Activated CD4-positive, alpha-beta T cell treated with anti-CD3 and anti-CD28 coated beads, Interleukin-2, amount 10 ng/mL, durations not matched to agents 7 days and 5 days (primary cell): Measurements from ENCODE around the gene WIZ. TPM values are rescaled to one million over a fixed set of nuclear protein-coding genes. Genes with fewer than 3 reads are reported as not detected.

Experiments used
- CTCF ChIA-PET: fragments of 350-600 bp; sonication (Branson Sonifier 250); formaldehyde crosslinking; loops from one replicate; lab custom pipeline; 2021; ENCODE audit warnings: antibody characterized with exemption; lab: Charles Lee
- POLR2A ChIA-PET: fragments of 350-600 bp; sonication (Branson Sonifier 250); formaldehyde crosslinking; loops from one replicate; lab custom pipeline; 2021; ENCODE audit warnings: antibody characterized with exemption; lab: Charles Lee
- DNase-seq: peaks from one replicate; pipeline ENCODE4 v3.0.0-alpha.2; 2020
- H3K27ac Mint-ChIP-seq: one replicate; pipeline ENCODE4 v1.8.0; 2021; ENCODE audit warnings: mild to moderate bottlenecking, moderate library complexity, mixed read lengths
- H3K27me3 Mint-ChIP-seq: one replicate; pipeline ENCODE4 v1.8.0; 2021; ENCODE audit warnings: mixed read lengths
- H3K36me3 Mint-ChIP-seq: one replicate; pipeline ENCODE4 v1.8.0; 2021; ENCODE audit warnings: low read depth, mixed read lengths
- H3K4me1 Mint-ChIP-seq: one replicate; pipeline ENCODE4 v1.8.0; 2021; ENCODE audit warnings: mixed read lengths
- H3K4me3 Mint-ChIP-seq: one replicate; pipeline ENCODE4 v1.8.0; 2021; ENCODE audit warnings: mild to moderate bottlenecking, moderate library complexity, mixed read lengths
- H3K9me3 Mint-ChIP-seq: one replicate; pipeline ENCODE4 v1.8.0; 2021; ENCODE audit warnings: mixed read lengths
- total RNA-seq, 2 experiments: library from RNA; stranded (reverse); gene quantifications; one replicate each; pipeline ENCODE4 v1.2.3, GENCODE V29; 2021

WIZ gene
- total RNA-seq, 2 experiments from 2014 or later: 28.7 to 31.6 TPM

- H3K9me3 Mint-ChIP-seq: no peaks in the 10 kb centered on the region
- POLR2A ChIA-PET: no interaction called here
- peaks cover 7% of the 10 kb centered on the region for H3K36me3 Mint-ChIP-seq
- H3K4me1 Mint-ChIP-seq: peaks cover 28% of the 10 kb centered on the region
- no peak for DNase-seq
- H3K4me3 Mint-ChIP-seq: no peak overlapping the region
- CTCF ChIA-PET: interaction anchor here (0.7 kb wide), 1 partner anchor 50 kb away, joined by 3 read pairs; the partner anchor contains the start of gene BRD4
- no peaks in the 10 kb centered on the region for H3K27me3 Mint-ChIP-seq
- no peak overlapping the region for H3K27ac Mint-ChIP-seq
Observed at GRCh38 chr19:15381864-15382263, 67.9 kb downstream of the WIZ start.

DNA sequence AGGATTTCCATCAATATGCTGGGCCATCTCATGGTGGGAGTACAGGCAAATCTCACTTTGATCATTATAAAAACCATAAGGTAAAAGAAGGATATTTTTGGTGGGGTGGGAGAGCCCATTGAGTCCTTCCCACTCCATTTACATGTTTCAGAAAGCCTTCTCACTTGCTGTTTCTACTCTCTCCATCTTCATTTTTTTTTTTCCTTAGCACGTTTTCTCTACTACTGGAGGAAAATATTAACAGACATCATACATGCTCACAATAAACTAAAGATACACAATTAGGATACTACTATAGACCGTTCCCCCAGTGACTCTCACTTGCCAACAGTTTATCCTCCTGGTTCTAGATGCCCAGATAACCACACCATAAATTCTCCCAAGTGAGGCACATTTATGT, 68.3 kb downstream of the WIZ start:
- peaks cover 7% of the 10 kb centered on the region for H3K36me3 Mint-ChIP-seq
- DNase-seq: no peak
- no peak overlapping the region for H3K4me3 Mint-ChIP-seq
- no peak overlapping the region for H3K27ac Mint-ChIP-seq
- no peaks in the 10 kb centered on the region for H3K9me3 Mint-ChIP-seq
- POLR2A ChIA-PET: no interaction called here
- CTCF ChIA-PET: no interaction called here
- H3K4me1 Mint-ChIP-seq: peaks cover 32% of the 10 kb centered on the region
- H3K27me3 Mint-ChIP-seq: no peaks in the 10 kb centered on the region

- POLR2A ChIA-PET: interaction anchor here (1.0 to 1.7 kb wide), 2 partner anchors 39 to 87 kb away, joined by 4 to 11 read pairs; partner anchors contain the start of gene AKAP8L
- CTCF ChIA-PET: interaction anchor here (0.6 to 3.6 kb wide), 11 partner anchors 12 to 1331 kb away, joined by 3 to 18 read pairs (median 3); partner anchors contain the start of gene AKAP8L
- Mint-ChIP-seq H3K27ac (peak overlapping the region; percentile 99), H3K9me3 (no peaks in the 10 kb centered on the region), H3K36me3 (peaks cover 7% of the 10 kb centered on the region), H3K27me3 (no peaks in the 10 kb centered on the region), H3K4me3 (peak overlapping the region; percentile 87), H3K4me1 (peaks cover 32% of the 10 kb centered on the region)
- DNase-seq: peak; percentile 51
Observed at GRCh38 chr19:15379999-15380647, 69.6 kb downstream of the WIZ start.

DNA sequence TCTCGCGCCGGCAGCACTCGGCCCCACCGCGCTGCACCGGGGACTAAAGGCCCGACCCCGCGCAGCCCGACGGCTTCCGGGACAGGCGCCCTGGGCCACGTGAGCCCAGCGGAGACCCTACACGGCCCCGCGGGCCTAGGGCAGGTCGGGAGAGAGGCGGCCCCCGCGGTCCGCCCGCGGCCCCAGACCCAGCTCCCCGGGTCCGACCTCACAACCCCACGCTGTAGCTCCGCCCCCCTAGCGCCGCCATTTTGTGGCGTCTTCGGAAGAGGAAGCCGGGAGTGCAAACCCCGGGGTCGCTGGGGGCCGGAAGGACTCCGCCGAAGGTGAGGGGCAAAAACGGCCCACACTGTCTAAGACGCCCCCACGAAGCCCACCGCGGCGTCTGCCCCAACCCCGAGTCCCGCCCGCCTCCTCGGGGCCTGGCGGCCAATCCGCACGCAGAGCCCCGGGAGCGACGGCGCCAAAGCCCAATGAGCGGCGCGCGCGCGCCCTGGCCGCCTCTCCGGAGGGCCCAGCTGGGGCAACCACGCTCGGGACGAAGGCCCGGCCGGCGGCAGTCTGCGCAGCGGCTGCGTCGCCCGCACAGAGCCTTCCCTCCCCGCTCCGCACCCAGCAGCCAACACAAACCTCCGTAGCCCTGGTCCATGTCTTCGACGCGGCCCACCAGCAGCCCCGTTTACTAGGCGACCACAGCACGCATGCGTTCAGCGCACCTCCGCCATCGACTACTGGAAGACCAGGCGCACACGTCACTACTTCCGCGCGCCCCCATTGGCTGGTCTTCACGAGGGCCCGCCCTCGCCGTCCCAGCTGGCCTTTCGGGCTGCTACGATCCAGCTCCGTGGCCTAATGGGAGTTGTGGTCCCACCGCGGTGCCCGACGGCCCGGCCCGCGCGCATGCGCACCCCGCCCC, 70.4 kb downstream of the WIZ start, which contains the start of gene AKAP8:
Gene AKAP8, minus strand, starts transcription at position 705 of the 916 bp plus-strand sequence. Its CDS starts 56 bp downstream, at position 649.
- Mint-ChIP-seq H3K9me3 (no peaks in the 10 kb centered on the region), H3K4me1 (peaks cover 32% of the 10 kb centered on the region), H3K27ac (peak within 1 kb of the TSS; percentile 99), H3K36me3 (peaks cover 7% of the 10 kb centered on the region), H3K27me3 (no peaks in the 10 kb centered on the region), H3K4me3 (peak within 1 kb of the TSS; percentile 87)
- DNase-seq: peak; percentile 97
- CTCF ChIA-PET: interaction anchor here (0.6 to 3.6 kb wide), 12 partner anchors 11 to 806 kb away, joined by 3 to 18 read pairs (median 3); partner anchors contain the start of gene AKAP8L
- POLR2A ChIA-PET: interaction anchor here (1.0 to 1.7 kb wide), 3 partner anchors 40 to 86 kb away, joined by 3 to 11 read pairs (median 4); partner anchors contain the start of gene AKAP8L

DNA sequence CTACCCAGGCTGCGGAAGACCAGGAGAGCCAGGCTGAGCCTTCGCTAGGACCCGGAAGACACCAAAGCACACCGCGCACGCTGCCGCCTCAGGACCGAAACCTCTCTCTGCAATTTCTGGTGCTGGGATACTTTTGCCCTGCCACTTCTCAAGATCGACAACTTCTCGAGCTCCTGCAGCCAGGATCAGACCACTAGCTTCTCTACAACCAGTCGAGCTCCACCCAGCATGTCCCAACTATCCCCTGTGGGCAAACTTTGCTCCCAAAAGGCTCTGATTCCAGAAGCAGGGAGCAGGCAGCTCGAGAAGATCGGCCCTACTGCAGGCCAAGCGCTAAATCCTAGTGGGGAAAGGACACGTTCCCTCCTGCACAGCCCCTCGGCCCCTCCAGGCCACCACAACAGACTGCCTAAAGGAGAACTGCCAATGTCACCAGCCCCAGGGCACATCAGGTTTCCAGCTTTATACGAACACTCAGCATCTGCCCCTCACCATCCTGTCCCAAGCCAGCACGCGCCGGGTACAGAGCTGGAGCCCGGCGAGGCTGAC, 71.1 kb downstream of the WIZ start:
- peak overlapping the region; percentile 87 for H3K4me3 Mint-ChIP-seq
- H3K9me3 Mint-ChIP-seq: no peaks in the 10 kb centered on the region
- H3K27me3 Mint-ChIP-seq: no peaks in the 10 kb centered on the region
- H3K4me1 Mint-ChIP-seq: peaks cover 32% of the 10 kb centered on the region
- H3K36me3 Mint-ChIP-seq: peaks cover 7% of the 10 kb centered on the region
- peak overlapping the region; percentile 99 for H3K27ac Mint-ChIP-seq
- DNase-seq: peak; percentile 64
- ChIA-PET CTCF (interaction anchor here (0.5 to 3.6 kb wide), 8 partner anchors 19 to 201 kb away, joined by 3 to 18 read pairs (median 4); partner anchors contain the start of gene AKAP8L), POLR2A (interaction anchor here (1.1 to 1.7 kb wide), 2 partner anchors 41 to 44 kb away, joined by 3 to 11 read pairs; partner anchors contain the start of gene AKAP8L)

- ChIA-PET CTCF (no interaction called here), POLR2A (no interaction called here)
- peaks cover 17% of the 10 kb centered on the region for H3K4me1 Mint-ChIP-seq
- no peaks in the 10 kb centered on the region for H3K9me3 Mint-ChIP-seq
- no peak overlapping the region for H3K27ac Mint-ChIP-seq
- H3K36me3 Mint-ChIP-seq: peaks cover 18% of the 10 kb centered on the region
- no peak for DNase-seq
- H3K27me3 Mint-ChIP-seq: no peaks in the 10 kb centered on the region
- no peak overlapping the region for H3K4me3 Mint-ChIP-seq
Observed at GRCh38 chr19:15374796-15375440, 74.8 kb downstream of the WIZ start.

DNA sequence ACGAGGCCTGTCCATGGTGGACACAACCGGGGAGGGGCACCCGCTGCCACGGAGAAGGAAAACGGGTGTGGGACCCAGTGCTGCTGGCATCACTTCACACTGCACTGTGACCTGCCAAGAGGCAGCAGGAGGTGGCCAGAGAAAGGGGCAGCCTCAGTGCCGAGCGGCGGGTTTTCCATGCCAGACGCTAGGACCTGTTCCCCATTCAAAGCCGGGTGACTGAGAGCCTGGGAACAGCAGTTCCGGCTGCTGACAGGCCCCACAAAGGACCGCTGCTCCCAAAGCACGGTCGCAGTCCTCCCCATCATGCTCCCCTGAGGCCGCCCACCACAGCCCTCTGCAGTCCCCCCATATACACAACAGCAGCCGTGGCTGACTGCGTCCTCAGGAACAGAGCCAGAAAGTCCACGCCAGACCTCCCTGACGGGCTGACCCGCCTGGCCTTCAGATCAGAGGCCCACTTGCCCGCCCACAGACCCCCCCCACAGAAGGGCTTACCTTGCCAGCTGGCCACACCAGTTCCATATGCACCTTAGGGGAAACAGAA, 75.6 kb downstream of the WIZ start:
- CTCF ChIA-PET: no interaction called here
- no peaks in the 10 kb centered on the region for H3K9me3 Mint-ChIP-seq
- H3K27ac Mint-ChIP-seq: no peak overlapping the region
- POLR2A ChIA-PET: no interaction called here
- no peaks in the 10 kb centered on the region for H3K27me3 Mint-ChIP-seq
- H3K4me1 Mint-ChIP-seq: peaks cover 17% of the 10 kb centered on the region
- no peak overlapping the region for H3K4me3 Mint-ChIP-seq
- no peak for DNase-seq
- peaks cover 18% of the 10 kb centered on the region for H3K36me3 Mint-ChIP-seq

GRCh38 chr19:15373644-15374043, 76.1 kb downstream of the WIZ start:
- CTCF ChIA-PET: interaction anchor here (0.6 kb wide), 1 partner anchor 12 kb away, joined by 5 read pairs; no protein-coding TSS in a partner anchor
- no peaks in the 10 kb centered on the region for H3K9me3 Mint-ChIP-seq
- POLR2A ChIA-PET: no interaction called here
- H3K27ac Mint-ChIP-seq: no peak overlapping the region
- peaks cover 17% of the 10 kb centered on the region for H3K4me1 Mint-ChIP-seq
- no peak overlapping the region for H3K4me3 Mint-ChIP-seq
- H3K36me3 Mint-ChIP-seq: peaks cover 20% of the 10 kb centered on the region
- no peak for DNase-seq
- H3K27me3 Mint-ChIP-seq: no peaks in the 10 kb centered on the region

- H3K4me3 Mint-ChIP-seq: no peak overlapping the region
- peaks cover 12% of the 10 kb centered on the region for H3K4me1 Mint-ChIP-seq
- DNase-seq: no peak
- ChIA-PET CTCF (no interaction called here), POLR2A (interaction anchor here (0.6 kb wide), 1 partner anchor 275 kb away, joined by 3 read pairs; no protein-coding TSS in a partner anchor)
- H3K36me3 Mint-ChIP-seq: peaks cover 18% of the 10 kb centered on the region
- H3K27ac Mint-ChIP-seq: no peak overlapping the region
- H3K9me3 Mint-ChIP-seq: no peaks in the 10 kb centered on the region
- no peaks in the 10 kb centered on the region for H3K27me3 Mint-ChIP-seq
Observed at GRCh38 chr19:15372891-15373301, 76.9 kb downstream of the WIZ start.

- no peak overlapping the region for H3K27ac Mint-ChIP-seq
- H3K36me3 Mint-ChIP-seq: peaks cover 18% of the 10 kb centered on the region
- DNase-seq: no peak
- peaks cover 8% of the 10 kb centered on the region for H3K4me1 Mint-ChIP-seq
- ChIA-PET CTCF (no interaction called here), POLR2A (interaction anchor here (0.6 kb wide), 1 partner anchor 275 kb away, joined by 3 read pairs; no protein-coding TSS in a partner anchor)
- H3K4me3 Mint-ChIP-seq: no peak overlapping the region
- no peaks in the 10 kb centered on the region for H3K9me3 Mint-ChIP-seq
- no peaks in the 10 kb centered on the region for H3K27me3 Mint-ChIP-seq
Observed at GRCh38 chr19:15372470-15372869, 77.3 kb downstream of the WIZ start.

- Mint-ChIP-seq H3K27me3 (no peaks in the 10 kb centered on the region), H3K27ac (no peak overlapping the region), H3K4me1 (peaks cover 4% of the 10 kb centered on the region), H3K9me3 (no peaks in the 10 kb centered on the region), H3K4me3 (no peak overlapping the region), H3K36me3 (peaks cover 18% of the 10 kb centered on the region)
- CTCF ChIA-PET: no interaction called here
- POLR2A ChIA-PET: interaction anchor here (0.6 kb wide), 1 partner anchor 55 kb away, joined by 6 read pairs; no protein-coding TSS in a partner anchor
- no peak for DNase-seq
Observed at GRCh38 chr19:15371786-15372380, 77.9 kb downstream of the WIZ start.
